HL-60 (cell line): ENCODE results near the gene TMED8.

Source experiments
- POLR2AphosphoS5 ChIP-seq: IDR thresholded peaks from 2 replicates; pipeline ENCODE4 v1.6.1; 2012; ENCODE audit warnings: low read depth
- SPI1 ChIP-seq: IDR thresholded peaks from 2 replicates; pipeline ENCODE4 v1.6.1; 2012; ENCODE audit warnings: low read depth, mild to moderate bottlenecking, borderline replicate concordance
- TF ChIP-seq, protein P1 (sequence below): IDR thresholded peaks from one replicate; pipeline ENCODE4 v1.5.1; 2011; ENCODE audit warnings: low read length, control low read depth, inconsistent platforms; ENCODE audit not compliant: insufficient read depth

DNA sequence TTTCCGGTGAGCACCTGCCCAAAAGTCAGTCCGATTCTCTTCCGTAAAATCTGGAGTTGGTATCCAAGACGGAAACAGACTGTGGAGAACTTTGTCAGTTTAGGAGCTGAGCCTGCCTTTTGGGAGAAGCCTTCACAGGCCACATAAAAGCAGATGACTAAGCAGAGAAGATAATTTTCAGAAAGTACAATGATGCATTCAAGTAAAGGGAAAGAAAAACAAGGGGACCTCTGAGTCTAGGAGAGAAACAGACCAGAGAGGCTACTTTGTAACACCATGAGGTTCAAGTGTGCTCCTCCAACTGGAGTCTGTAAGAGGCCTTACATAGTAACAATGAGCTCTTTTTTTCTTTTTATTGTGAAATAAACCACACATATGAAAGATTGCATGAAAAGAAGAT lies 21.1 kb downstream of the TMED8 start:
- TF ChIP-seq, protein P1, sequence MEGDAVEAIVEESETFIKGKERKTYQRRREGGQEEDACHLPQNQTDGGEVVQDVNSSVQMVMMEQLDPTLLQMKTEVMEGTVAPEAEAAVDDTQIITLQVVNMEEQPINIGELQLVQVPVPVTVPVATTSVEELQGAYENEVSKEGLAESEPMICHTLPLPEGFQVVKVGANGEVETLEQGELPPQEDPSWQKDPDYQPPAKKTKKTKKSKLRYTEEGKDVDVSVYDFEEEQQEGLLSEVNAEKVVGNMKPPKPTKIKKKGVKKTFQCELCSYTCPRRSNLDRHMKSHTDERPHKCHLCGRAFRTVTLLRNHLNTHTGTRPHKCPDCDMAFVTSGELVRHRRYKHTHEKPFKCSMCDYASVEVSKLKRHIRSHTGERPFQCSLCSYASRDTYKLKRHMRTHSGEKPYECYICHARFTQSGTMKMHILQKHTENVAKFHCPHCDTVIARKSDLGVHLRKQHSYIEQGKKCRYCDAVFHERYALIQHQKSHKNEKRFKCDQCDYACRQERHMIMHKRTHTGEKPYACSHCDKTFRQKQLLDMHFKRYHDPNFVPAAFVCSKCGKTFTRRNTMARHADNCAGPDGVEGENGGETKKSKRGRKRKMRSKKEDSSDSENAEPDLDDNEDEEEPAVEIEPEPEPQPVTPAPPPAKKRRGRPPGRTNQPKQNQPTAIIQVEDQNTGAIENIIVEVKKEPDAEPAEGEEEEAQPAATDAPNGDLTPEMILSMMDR = no peak
- TF ChIP-seq POLR2AphosphoS5 (no peak), SPI1 (no peak)
